NAMALWA (cell line): ENCODE measurements around the gene ATP1A4.

Experiments used
- DNase-seq: peaks from one replicate; pipeline ENCODE4 v3.0.0-alpha.2; 2015; ENCODE audit warnings: low spot score

ATP1A4 gene

GRCh38 chr1:160207118-160207650 is 55.8 kb downstream of the ATP1A4 start:
- no peak for DNase-seq

DNA sequence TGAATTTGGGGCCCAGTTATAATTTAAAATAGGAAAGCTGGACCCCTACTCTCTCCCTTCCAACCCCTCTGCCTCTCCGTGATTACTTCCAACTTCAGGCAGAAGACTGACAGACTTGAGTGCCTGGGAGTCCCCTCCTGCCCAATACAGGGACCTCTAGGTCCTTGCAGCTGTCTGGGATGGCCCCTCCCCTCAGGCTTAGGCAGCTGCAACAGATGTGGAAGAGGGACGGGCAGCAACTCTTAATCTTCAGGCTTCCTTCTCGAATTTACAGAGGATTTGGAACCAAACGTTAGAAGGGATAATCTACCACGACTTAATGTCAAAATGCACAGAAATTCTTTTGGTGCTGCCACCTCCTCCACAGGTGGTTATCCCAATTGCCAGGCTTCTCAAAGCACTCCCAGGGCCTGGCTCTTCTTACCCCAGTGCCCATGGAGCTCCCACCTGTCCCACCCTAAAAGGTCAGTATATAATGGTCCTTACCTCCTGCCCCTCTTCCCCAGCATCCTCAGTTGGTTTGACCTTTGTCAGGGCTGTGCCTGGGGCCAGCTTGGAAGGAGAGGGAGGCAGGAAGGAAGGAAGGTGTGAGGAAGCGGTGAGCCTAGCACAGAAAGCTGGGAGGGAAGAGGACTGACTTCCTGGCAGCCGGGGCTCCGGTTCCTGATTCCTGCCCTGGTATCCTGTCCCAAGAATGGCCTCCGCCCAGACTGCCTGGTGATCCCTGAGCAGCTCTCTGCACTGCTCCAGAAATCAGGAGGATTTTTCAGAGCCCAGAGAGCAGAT is 56.6 kb downstream of the ATP1A4 start:
- no peak for DNase-seq

- DNase-seq = no peak
These were observed 57.3 kb downstream of the ATP1A4 start for GRCh38 chr1:160208557-160209320.

- no peak for DNase-seq
These were observed 58.1 kb downstream of the ATP1A4 start for GRCh38 chr1:160209321-160210046.

GRCh38 chr1:160210561-160210960 is 59.2 kb downstream of the ATP1A4 start:
- no peak for DNase-seq

DNA sequence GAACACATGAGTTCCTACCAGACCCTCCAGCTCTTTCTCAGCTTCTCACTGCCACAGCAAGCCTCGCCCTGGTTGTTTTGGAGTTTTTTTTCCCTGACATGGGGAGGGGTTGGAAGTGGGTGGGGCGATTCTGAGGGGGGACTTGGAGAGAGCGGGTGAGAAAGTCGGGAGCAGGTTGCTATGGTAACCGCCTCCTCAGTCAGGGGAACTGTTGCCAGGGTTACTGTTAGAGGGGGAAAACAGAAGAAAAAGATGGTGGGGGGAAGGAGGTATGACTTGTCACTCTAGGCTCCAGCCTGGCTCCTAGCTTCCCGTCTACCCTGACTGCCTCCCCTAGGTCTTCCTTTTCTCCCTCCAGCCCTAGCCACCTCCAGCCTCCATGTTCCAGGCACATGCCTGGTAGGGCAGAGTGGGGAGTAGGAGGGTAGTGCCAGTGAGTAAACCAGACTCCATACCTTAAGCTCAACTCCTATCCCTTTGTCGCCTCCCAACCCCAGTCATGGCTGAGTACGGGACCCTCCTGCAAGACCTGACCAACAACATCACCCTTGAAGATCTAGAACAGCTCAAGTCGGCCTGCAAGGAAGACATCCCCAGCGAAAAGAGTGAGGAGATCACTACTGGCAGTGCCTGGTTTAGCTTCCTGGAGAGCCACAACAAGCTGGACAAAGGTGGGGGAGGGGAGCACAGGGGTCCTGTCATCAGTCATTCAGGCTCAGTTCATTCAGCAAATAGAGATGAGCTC is 59.8 kb downstream of the ATP1A4 start:
- DNase-seq = no peak

- DNase-seq = no peak
These were observed 63.2 kb downstream of the ATP1A4 start for GRCh38 chr1:160214481-160215140.

DNA sequence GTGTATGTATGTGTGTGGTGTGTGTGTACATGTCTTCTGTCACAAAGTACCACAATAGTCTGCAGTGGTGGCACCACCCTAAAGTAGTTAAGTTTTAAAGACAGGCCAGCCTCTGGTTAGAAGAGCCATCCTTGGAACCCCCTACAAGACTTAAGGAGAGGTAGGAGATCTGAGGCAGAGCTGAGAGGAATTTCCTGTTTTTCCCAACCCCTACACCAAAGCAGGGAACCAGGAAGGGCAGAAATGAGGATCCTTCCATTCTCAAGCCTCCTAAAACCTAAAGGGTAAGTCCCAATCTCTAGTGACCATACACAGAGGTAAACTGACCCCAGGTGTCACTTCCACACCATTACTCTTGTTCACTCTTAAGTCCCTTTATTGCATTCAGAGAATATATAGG is 64.9 kb downstream of the ATP1A4 start:
- DNase-seq = no peak

- DNase-seq = no peak
These were observed 66.2 kb downstream of the ATP1A4 start for GRCh38 chr1:160217481-160218051.

- DNase-seq = no peak
These were observed 67.9 kb downstream of the ATP1A4 start for GRCh38 chr1:160219062-160219929.

- DNase-seq = no peak
These were observed 68.9 kb downstream of the ATP1A4 start for GRCh38 chr1:160220301-160220700.

GRCh38 chr1:160221089-160221488 is 69.7 kb downstream of the ATP1A4 start:
- no peak for DNase-seq

- no peak for DNase-seq
These were observed 71.1 kb downstream of the ATP1A4 start for GRCh38 chr1:160222546-160222945.

DNA sequence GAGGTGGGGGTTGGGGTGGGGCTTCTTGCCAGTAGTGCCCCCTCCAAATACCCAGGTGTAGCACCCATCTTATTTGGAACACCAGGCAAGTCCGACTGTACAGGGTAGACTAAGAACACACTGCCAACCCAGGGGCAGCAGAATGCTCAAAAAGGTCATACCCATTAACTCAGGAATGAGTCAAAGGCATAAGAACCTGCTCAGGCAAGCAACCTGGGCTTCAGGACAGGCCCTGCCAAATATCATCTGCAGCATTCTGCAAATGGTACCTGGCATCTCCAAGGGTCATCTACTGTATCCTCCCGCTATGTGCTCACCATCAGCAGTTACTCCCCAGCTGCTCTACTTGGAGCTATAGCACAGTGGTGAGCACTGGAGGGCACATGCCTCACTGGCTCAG is 73.2 kb downstream of the ATP1A4 start:
- no peak for DNase-seq

GRCh38 chr1:160225345-160225744 is 73.9 kb downstream of the ATP1A4 start:
- no peak for DNase-seq

DNA sequence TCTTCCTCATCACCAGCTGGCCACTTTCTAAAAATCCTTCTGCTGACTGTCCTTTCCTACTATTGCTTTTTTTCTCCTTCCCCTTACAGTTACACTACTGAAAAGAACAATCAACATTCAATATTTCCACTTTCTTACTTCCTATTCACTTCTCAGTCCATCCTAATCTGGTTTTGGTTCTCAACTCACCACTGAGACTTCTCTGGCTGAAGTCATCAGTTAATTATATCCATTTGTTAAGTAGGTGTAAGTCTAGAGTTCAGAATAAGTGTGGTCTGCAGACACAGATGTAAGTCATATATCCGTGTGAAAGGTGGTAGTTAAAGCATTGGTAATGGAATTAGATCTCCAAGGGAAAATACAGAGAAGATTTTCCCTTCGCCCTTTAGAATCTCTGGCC is 75.2 kb downstream of the ATP1A4 start:
- no peak for DNase-seq

- DNase-seq = no peak
These were observed 75.6 kb downstream of the ATP1A4 start for GRCh38 chr1:160227034-160227433.

DNA sequence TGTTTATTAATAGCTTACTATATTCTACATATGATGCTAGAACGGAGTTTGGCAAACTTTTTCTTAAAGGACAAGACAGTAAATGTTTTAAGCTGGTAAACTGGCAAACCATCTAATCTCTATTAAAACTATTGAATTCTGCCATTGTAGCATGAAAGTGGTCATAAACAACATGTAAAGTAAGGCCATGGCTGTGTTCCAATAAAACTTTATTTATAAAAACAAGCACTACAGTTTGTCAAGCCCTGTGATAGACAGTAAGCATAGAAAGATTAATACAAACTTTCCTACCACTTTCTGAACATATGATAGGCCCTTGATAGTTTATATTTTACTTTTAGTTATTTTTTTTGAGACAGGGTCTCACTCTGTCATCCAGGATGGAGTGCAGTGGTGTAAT is 76.2 kb downstream of the ATP1A4 start:
- DNase-seq = no peak

DNA sequence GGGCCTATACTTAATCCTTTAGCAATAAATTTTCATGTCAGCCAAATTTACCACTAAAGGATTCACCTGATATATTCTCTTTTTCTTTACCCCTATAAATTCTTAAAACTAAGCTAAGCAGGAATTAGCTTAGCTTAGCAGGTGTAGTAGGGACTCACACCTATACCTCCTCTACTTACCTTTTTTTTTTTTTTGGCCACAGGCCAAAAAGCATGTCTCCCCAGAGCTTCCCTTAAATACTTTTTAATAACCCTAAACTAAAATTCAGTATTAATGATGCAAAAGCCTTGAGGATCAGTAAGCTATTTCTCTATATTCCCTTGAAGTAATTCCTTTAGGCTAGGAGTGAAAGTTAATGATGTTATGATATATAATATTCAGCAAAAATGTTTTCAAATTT is 77.0 kb downstream of the ATP1A4 start:
- no peak for DNase-seq

- no peak for DNase-seq
These were observed 81.5 kb downstream of the ATP1A4 start for GRCh38 chr1:160232911-160233310.
